Measurements from ENCODE around the gene MAGEC3.

GRCh38 chrX:141814213-141814857 lies 23.8 kb upstream of the MAGEC3 start:
- TF ChIP-seq CTCF (IDR thresholded peaks at IDR 0.05) (no peak), POLR2A (IDR thresholded peaks at IDR 0.05) (no peak)

All from testis (tissue), 2 donors.